GM23338 (cell line): ENCODE measurements around the gene ORAI3. TPM values are rescaled to one million over a fixed set of nuclear protein-coding genes. Genes with fewer than 3 reads are reported as not detected.

Experiments
- ATAC-seq: fragments of 200-7000 bp; cut with Tn5 transposase; 3 replicates; pipeline ENCODE4 v1.9.1; 2020
- DNase-seq: peaks from one replicate; pipeline ENCODE4 v3.0.0-alpha.2; 2015; ENCODE audit warnings: low spot score
- H2AFZ ChIP-seq: fragments of 200-600 bp; sonication (generic); 2 replicates; pipeline ENCODE4 v1.8.0; 2016; ENCODE audit warnings: antibody characterized with exemption, mild to moderate bottlenecking, moderate library complexity
- H3F3A ChIP-seq: fragments of 200-600 bp; sonication (generic); replicated peaks from 2 replicates; pipeline ENCODE4 v1.8.0; 2017; ENCODE audit warnings: antibody characterized with exemption, mixed run types, low read depth
- H3K27ac ChIP-seq: fragments of 200-600 bp; sonication (generic); 2 replicates; pipeline ENCODE4 v1.6.1; 2016; ENCODE audit warnings: low read depth
- H3K27me3 ChIP-seq: fragments of 200-600 bp; sonication (generic); 2 replicates; pipeline ENCODE4 v1.8.0; 2016; ENCODE audit warnings: mild to moderate bottlenecking, mixed run types, moderate library complexity; ENCODE audit not compliant: insufficient read depth
- H3K36me3 ChIP-seq: fragments of 200-600 bp; sonication (generic); 2 replicates; pipeline ENCODE4 v1.8.0; 2016; ENCODE audit warnings: mild to moderate bottlenecking; ENCODE audit not compliant: insufficient read depth
- H3K4me1 ChIP-seq: fragments of 200-600 bp; sonication (generic); 2 replicates; pipeline ENCODE4 v1.8.0; 2016; ENCODE audit warnings: mild to moderate bottlenecking, moderate library complexity; ENCODE audit not compliant: insufficient read depth
- H3K4me2 ChIP-seq: fragments of 200-600 bp; sonication (generic); 2 replicates; pipeline ENCODE4 v1.7.1; 2017; ENCODE audit warnings: mixed run types
- H3K4me3 ChIP-seq: fragments of 200-600 bp; sonication (generic); 2 replicates; pipeline ENCODE4 v1.6.1; 2016; ENCODE audit warnings: mixed run types
- H3K79me2 ChIP-seq: fragments of 200-600 bp; sonication (generic); replicated peaks from 2 replicates; pipeline ENCODE4 v1.8.0; 2017; ENCODE audit warnings: mild to moderate bottlenecking; ENCODE audit not compliant: insufficient read depth
- H3K9me2 ChIP-seq: fragments of 200-600 bp; sonication (generic); 2 replicates; pipeline ENCODE4 v1.8.0; 2017; ENCODE audit not compliant: insufficient read depth
- H4K20me1 ChIP-seq: fragments of 200-600 bp; sonication (generic); replicated peaks from 2 replicates; pipeline ENCODE4 v1.8.0; 2017; ENCODE audit warnings: mild to moderate bottlenecking; ENCODE audit not compliant: insufficient read depth
- H3K27ac Mint-ChIP-seq: 2 replicates; pipeline ENCODE4 v1.8.0; 2020; ENCODE audit warnings: inconsistent platforms, mild to moderate bottlenecking, moderate library complexity, mixed read lengths
- H3K27me3 Mint-ChIP-seq: 3 replicates; pipeline ENCODE4 v1.8.0; 2022; ENCODE audit warnings: low read depth, mild to moderate bottlenecking, moderate library complexity, mixed read lengths, inconsistent platforms; ENCODE audit not compliant: insufficient read depth, poor library complexity
- H3K36me3 Mint-ChIP-seq: 3 replicates; pipeline ENCODE4 v1.8.0; 2021; ENCODE audit warnings: low read depth, mild to moderate bottlenecking, inconsistent platforms, moderate library complexity, mixed read lengths
- H3K4me1 Mint-ChIP-seq: 3 replicates; pipeline ENCODE4 v1.8.0; 2020; ENCODE audit warnings: mild to moderate bottlenecking, inconsistent platforms, mixed read lengths
- H3K4me3 Mint-ChIP-seq: 3 replicates; pipeline ENCODE4 v1.8.0; 2021; ENCODE audit warnings: moderate library complexity, mild to moderate bottlenecking, inconsistent platforms, mixed read lengths
- H3K9me3 Mint-ChIP-seq: 3 replicates; pipeline ENCODE4 v1.8.0; 2020; ENCODE audit warnings: moderate library complexity, mild to moderate bottlenecking, inconsistent platforms, mixed read lengths
- CTCF ChIP-seq, 2 experiments: fragments of 200-600 bp in 1 of 2; sonication (generic) in 1 of 2; conservative IDR thresholded peaks; 2 replicates each; pipeline versions ENCODE4 v1.5.1 to v1.6.1; 2016 to 2017; ENCODE audit warnings: antibody characterized with exemption in 2 of 2, low read depth in 2 of 2, mild to moderate bottlenecking in 2 of 2, moderate library complexity in 1 of 2
- EZH2 ChIP-seq: fragments of 200-600 bp; sonication (generic); IDR thresholded peaks from one replicate; pipeline ENCODE4 v1.8.0; 2017; ENCODE audit warnings: antibody characterized with exemption, mild to moderate bottlenecking, low read depth; ENCODE audit not compliant: unreplicated experiment
- EZH2phosphoT487 ChIP-seq: fragments of 200-600 bp; sonication (generic); IDR thresholded peaks from one replicate; pipeline ENCODE4 v1.8.1; 2018; ENCODE audit warnings: antibody characterized with exemption; ENCODE audit not compliant: unreplicated experiment
- NANOG ChIP-seq: IDR thresholded peaks from 2 replicates; pipeline ENCODE4 v1.6.1; 2016; ENCODE audit warnings: antibody characterized with exemption, borderline replicate concordance
- POLR2AphosphoS5 ChIP-seq: IDR thresholded peaks from 2 replicates; pipeline ENCODE4 v1.6.1; 2016; ENCODE audit warnings: antibody characterized with exemption, low read depth
- STAT1 ChIP-seq: IDR thresholded peaks from one replicate; pipeline ENCODE4 v1.6.1; 2016; ENCODE audit warnings: antibody characterized with exemption; ENCODE audit not compliant: unreplicated experiment
- ZNF331 ChIP-seq: fragments of 250-450 bp; sonication (Bioruptor Pico); IDR thresholded peaks from 2 replicates; pipeline ENCODE4 v1.5.0; 2020; ENCODE audit warnings: low read depth, mild to moderate bottlenecking, moderate library complexity
- polyA plus RNA-seq: library from polyadenylated mRNA; unstranded; fragments of >200 nt; fragmentation: Nextera tagmentation; extraction: Ambion mirVana; gene quantifications from 2 replicates; pipeline ENCODE4 v1.2.1, GENCODE V29; 2016
- total RNA-seq: library from RNA; depleted of rRNA; stranded (reverse); fragments of >200 nt; shearing (Covaris generic); gene quantifications from 2 replicates; pipeline ENCODE4 v1.2.3, GENCODE V29; 2014
- TF ChIP-seq, protein P1 (sequence below): IDR thresholded peaks from one replicate; pipeline ENCODE4 v1.6.1; 2018; ENCODE audit warnings: antibody characterized with exemption; ENCODE audit not compliant: unreplicated experiment
- TF ChIP-seq, protein P2 (sequence below): IDR thresholded peaks from 2 replicates; pipeline ENCODE4 v1.6.1; 2016; ENCODE audit warnings: antibody characterized with exemption

ORAI3 gene
- total and polyA plus RNA-seq, 2 experiments from 2014 or later, result 6.9 to 15.9 TPM

- Histone ChIP-seq H2AFZ (no peak overlapping the region), H3K4me3 (no peak overlapping the region), H3K4me2 (no peak overlapping the region), H4K20me1 (peaks cover 11% of the 10 kb centered on the region; the same call in 1 of the 2 replicates), H3K79me2 (no peaks in the 10 kb centered on the region), H3K9me2 (no peaks in the 10 kb centered on the region), H3F3A (peaks cover 3% of the 10 kb centered on the region; the same call in 1 of the 2 replicates), H3K27ac (0 out of 2 replicates have a peak overlapping the region, but pooled peaks have one; percentile 50), H3K36me3 (peaks cover 24% of the 10 kb centered on the region), H3K27me3 (no peaks in the 10 kb centered on the region), H3K4me1 (no peaks in the 10 kb centered on the region)
- TF ChIP-seq CTCF (conservative IDR thresholded peaks at IDR 0.05; ENCODE audit: low read depth in 2 of 2) (peak; percentile 72 to 83), EZH2 (no peak), STAT1 (no peak)
- ATAC-seq (peak; percentile 92), DNase-seq (peak; percentile 88)
- peaks cover 66% of the 10 kb centered on the region for H3K36me3 Mint-ChIP-seq
- H3K4me3 Mint-ChIP-seq, result no peak overlapping the region
- H3K27me3 Mint-ChIP-seq, result peaks cover 2% of the 10 kb centered on the region
- peak overlapping the region; percentile 49; the same call in 1 of the 2 replicates for H3K27ac Mint-ChIP-seq
- H3K9me3 Mint-ChIP-seq, result no peaks in the 10 kb centered on the region; the same call in 1 of the 3 replicates
- peaks cover 5% of the 10 kb centered on the region; the same call in 2 of the 3 replicates for H3K4me1 Mint-ChIP-seq
Measured at GRCh38 chr16:30934827-30935557, 13.9 kb upstream of the ORAI3 start.

GRCh38 chr16:30937692-30938091, 11.2 kb upstream of the ORAI3 start:
- H3K4me1 Mint-ChIP-seq, result peaks cover 17% of the 10 kb centered on the region
- Histone ChIP-seq H3K79me2 (0 out of 2 replicates have a peak, but pooled peaks cover 2% of the 10 kb centered on the region), H4K20me1 (peaks cover 11% of the 10 kb centered on the region; the same call in 1 of the 2 replicates), H3F3A (peaks cover 11% of the 10 kb centered on the region; the same call in 1 of the 2 replicates), H3K4me3 (no peak overlapping the region), H3K9me2 (no peaks in the 10 kb centered on the region), H3K27ac (no peak overlapping the region), H3K36me3 (peaks cover 9% of the 10 kb centered on the region), H3K4me2 (no peak overlapping the region), H3K27me3 (no peaks in the 10 kb centered on the region), H2AFZ (no peak overlapping the region), H3K4me1 (peaks cover 6% of the 10 kb centered on the region; the same call in 1 of the 2 replicates)
- no peak overlapping the region; the same call in 1 of the 2 replicates for H3K27ac Mint-ChIP-seq
- ATAC-seq, result no peak
- H3K4me3 Mint-ChIP-seq, result no peak overlapping the region
- no peak for DNase-seq
- H3K36me3 Mint-ChIP-seq, result peaks cover 65% of the 10 kb centered on the region
- no peaks in the 10 kb centered on the region; the same call in 1 of the 3 replicates for H3K9me3 Mint-ChIP-seq
- peaks cover 9% of the 10 kb centered on the region for H3K27me3 Mint-ChIP-seq
- TF ChIP-seq ZNF331 (no peak), STAT1 (no peak), NANOG (no peak), EZH2 (no peak), POLR2AphosphoS5 (no peak), EZH2phosphoT487 (no peak)
- TF ChIP-seq, protein P1, sequence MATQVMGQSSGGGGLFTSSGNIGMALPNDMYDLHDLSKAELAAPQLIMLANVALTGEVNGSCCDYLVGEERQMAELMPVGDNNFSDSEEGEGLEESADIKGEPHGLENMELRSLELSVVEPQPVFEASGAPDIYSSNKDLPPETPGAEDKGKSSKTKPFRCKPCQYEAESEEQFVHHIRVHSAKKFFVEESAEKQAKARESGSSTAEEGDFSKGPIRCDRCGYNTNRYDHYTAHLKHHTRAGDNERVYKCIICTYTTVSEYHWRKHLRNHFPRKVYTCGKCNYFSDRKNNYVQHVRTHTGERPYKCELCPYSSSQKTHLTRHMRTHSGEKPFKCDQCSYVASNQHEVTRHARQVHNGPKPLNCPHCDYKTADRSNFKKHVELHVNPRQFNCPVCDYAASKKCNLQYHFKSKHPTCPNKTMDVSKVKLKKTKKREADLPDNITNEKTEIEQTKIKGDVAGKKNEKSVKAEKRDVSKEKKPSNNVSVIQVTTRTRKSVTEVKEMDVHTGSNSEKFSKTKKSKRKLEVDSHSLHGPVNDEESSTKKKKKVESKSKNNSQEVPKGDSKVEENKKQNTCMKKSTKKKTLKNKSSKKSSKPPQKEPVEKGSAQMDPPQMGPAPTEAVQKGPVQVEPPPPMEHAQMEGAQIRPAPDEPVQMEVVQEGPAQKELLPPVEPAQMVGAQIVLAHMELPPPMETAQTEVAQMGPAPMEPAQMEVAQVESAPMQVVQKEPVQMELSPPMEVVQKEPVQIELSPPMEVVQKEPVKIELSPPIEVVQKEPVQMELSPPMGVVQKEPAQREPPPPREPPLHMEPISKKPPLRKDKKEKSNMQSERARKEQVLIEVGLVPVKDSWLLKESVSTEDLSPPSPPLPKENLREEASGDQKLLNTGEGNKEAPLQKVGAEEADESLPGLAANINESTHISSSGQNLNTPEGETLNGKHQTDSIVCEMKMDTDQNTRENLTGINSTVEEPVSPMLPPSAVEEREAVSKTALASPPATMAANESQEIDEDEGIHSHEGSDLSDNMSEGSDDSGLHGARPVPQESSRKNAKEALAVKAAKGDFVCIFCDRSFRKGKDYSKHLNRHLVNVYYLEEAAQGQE, result no peak
- TF ChIP-seq, protein P2, sequence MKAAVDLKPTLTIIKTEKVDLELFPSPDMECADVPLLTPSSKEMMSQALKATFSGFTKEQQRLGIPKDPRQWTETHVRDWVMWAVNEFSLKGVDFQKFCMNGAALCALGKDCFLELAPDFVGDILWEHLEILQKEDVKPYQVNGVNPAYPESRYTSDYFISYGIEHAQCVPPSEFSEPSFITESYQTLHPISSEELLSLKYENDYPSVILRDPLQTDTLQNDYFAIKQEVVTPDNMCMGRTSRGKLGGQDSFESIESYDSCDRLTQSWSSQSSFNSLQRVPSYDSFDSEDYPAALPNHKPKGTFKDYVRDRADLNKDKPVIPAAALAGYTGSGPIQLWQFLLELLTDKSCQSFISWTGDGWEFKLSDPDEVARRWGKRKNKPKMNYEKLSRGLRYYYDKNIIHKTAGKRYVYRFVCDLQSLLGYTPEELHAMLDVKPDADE, result no peak
